Stimulated activated CD4-positive, alpha-beta T cell treated with anti-CD3 and anti-CD28 coated beads, Interleukin-12 subunit alpha, Interleukin-12 subunit beta, amount 100 ng/mL, for 24 hours (primary cell): ENCODE measurements around the gene ZFAND6.
"Not testable (repeated sequence)": the region's sequence is repeated elsewhere in the genome, so short reads cannot be mapped to it uniquely, and the experiment has no call there.

Source experiments
- DNase-seq, 2 experiments: peaks; one replicate each; pipeline ENCODE4 v3.0.0-alpha.2; 2020; ENCODE audit warnings: low read depth in 2 of 2

ZFAND6 gene

GRCh38 chr15:80098341-80098740 is 38.9 kb downstream of the ZFAND6 start:
- no peak for DNase-seq

GRCh38 chr15:80099241-80099640 is 39.8 kb downstream of the ZFAND6 start:
- DNase-seq, result no peak

GRCh38 chr15:80099662-80100061 is 40.2 kb downstream of the ZFAND6 start:
- not testable (repeated sequence) for DNase-seq

- no peak for DNase-seq
Observed at GRCh38 chr15:80100247-80100646, 40.8 kb downstream of the ZFAND6 start.

- no peak for DNase-seq
Observed at GRCh38 chr15:80105193-80105592, 45.7 kb downstream of the ZFAND6 start.

- DNase-seq, result no peak
Observed at GRCh38 chr15:80105595-80105994, 46.1 kb downstream of the ZFAND6 start.

- DNase-seq, result no peak
Observed at GRCh38 chr15:80106051-80106450, 46.6 kb downstream of the ZFAND6 start.

GRCh38 chr15:80107204-80107603 is 47.7 kb downstream of the ZFAND6 start:
- DNase-seq, result no peak

GRCh38 chr15:80107774-80108173 is 48.3 kb downstream of the ZFAND6 start:
- DNase-seq, result no peak

- no peak for DNase-seq
Observed at GRCh38 chr15:80109388-80109787, 49.9 kb downstream of the ZFAND6 start.

GRCh38 chr15:80110920-80111319 is 51.4 kb downstream of the ZFAND6 start:
- no peak for DNase-seq

- no peak for DNase-seq
Observed at GRCh38 chr15:80114114-80114513, 54.6 kb downstream of the ZFAND6 start.

- no peak for DNase-seq
Observed at GRCh38 chr15:80115021-80115420, 55.5 kb downstream of the ZFAND6 start.

GRCh38 chr15:80118956-80119355 is 59.5 kb downstream of the ZFAND6 start:
- no peak for DNase-seq

GRCh38 chr15:80120636-80121035 is 61.2 kb downstream of the ZFAND6 start:
- DNase-seq, result no peak

GRCh38 chr15:80121546-80121945 is 62.1 kb downstream of the ZFAND6 start:
- no peak for DNase-seq

GRCh38 chr15:80123034-80123433 is 63.6 kb downstream of the ZFAND6 start:
- no peak for DNase-seq

GRCh38 chr15:80127253-80127652 is 67.8 kb downstream of the ZFAND6 start:
- DNase-seq, result not testable (repeated sequence)

GRCh38 chr15:80127911-80128310 is 68.4 kb downstream of the ZFAND6 start:
- DNase-seq, result no peak

- no peak for DNase-seq
Observed at GRCh38 chr15:80132382-80132781, 72.9 kb downstream of the ZFAND6 start.

GRCh38 chr15:80136854-80137253 is 77.4 kb downstream of the ZFAND6 start:
- no peak for DNase-seq

GRCh38 chr15:80138961-80139360 is 79.5 kb downstream of the ZFAND6 start:
- DNase-seq, result no peak

- DNase-seq, result no peak
Observed at GRCh38 chr15:80140909-80141308, 81.4 kb downstream of the ZFAND6 start.

- no peak for DNase-seq
Observed at GRCh38 chr15:80141916-80142598, 82.6 kb downstream of the ZFAND6 start.
